K562 (cell line): ENCODE measurements around the gene KLC1. TPM values are rescaled to one million over a fixed set of nuclear protein-coding genes. Genes with fewer than 3 reads are reported as not detected.

Experiments
- ATAC-seq: fragments of 200-7000 bp; cut with Tn5 transposase; 3 replicates; pipeline ENCODE4 v1.9.1; 2020; ENCODE audit warnings: moderate library complexity
- BruUV-seq: library from RNA; stranded (reverse); fragments of 400-500 nt; replicated peaks from 2 replicates; lab custom pipeline; 2021; lab: Mats Ljungman, UMichigan
- CTCF ChIA-PET: fragments of 300-600 bp; formaldehyde crosslinking; extraction: SDS; loops from one replicate; lab custom pipeline; 2021; ENCODE audit warnings: low intra/inter-chr PET ratio; lab: Yijun Ruan, JAX
- POLR2A ChIA-PET: fragments of 300-600, 350-650 bp; sonication (Branson Sonifier 250); formaldehyde crosslinking; extraction: SDS; loops from one replicate; lab custom pipeline; 2021; ENCODE audit warnings: antibody characterized with exemption, inconsistent platforms; lab: Yijun Ruan, JAX
- DNase-seq, 4 experiments: peaks; one replicate each; pipeline versions ENCODE4 v3.0.0 to v3.0.0-alpha.2; 2011 to 2018; ENCODE audit warnings: low spot score in 3 of 4, mixed read lengths in 3 of 4; ENCODE audit errors: extremely low read depth in 1 of 4
- FAIRE-seq: peaks from 2 replicates; lab custom pipeline; 2011; peaks lifted over from hg19 to GRCh38; lab: Jason Lieb, UNC
- H2AFZ ChIP-seq: 2 replicates; pipeline ENCODE4 v1.6.0; 2011; ENCODE audit warnings: low read depth, low read length, control low read depth, inconsistent platforms
- H3K27ac ChIP-seq: fragments of 200-600 bp; 3 replicates; pipeline ENCODE4 v1.8.0; 2011; ENCODE audit warnings: low read depth, mild to moderate bottlenecking, control low read depth, inconsistent platforms, low read length, moderate library complexity, mixed read lengths; ENCODE audit errors: extremely low read depth
- H3K27me3 ChIP-seq, 2 experiments: fragments of 300-600 bp in 1 of 2; 2 replicates in 1 of 2; 3 replicates in 1 of 2; pipeline versions ENCODE4 v1.6.0 to v1.8.0; 2011; ENCODE audit warnings: inconsistent platforms in 2 of 2, low read length in 2 of 2, mild to moderate bottlenecking in 1 of 2, mixed read lengths in 1 of 2, moderate library complexity in 1 of 2; ENCODE audit not compliant: control insufficient read depth in 2 of 2, insufficient read depth in 2 of 2
- H3K36me3 ChIP-seq: fragments of 300-600 bp; 3 replicates; pipeline ENCODE4 v1.8.0; 2011; ENCODE audit warnings: mild to moderate bottlenecking, low read length, inconsistent platforms; ENCODE audit not compliant: control insufficient read depth, insufficient read depth
- H3K4me1 ChIP-seq, 2 experiments: fragments of 200-600 bp in 1 of 2; replicated peaks in 1 of 2; 2 replicates in 1 of 2; 3 replicates in 1 of 2; pipeline versions ENCODE4 v1.5.1 to v1.8.0; 2011; ENCODE audit warnings: inconsistent platforms in 2 of 2, low read length in 2 of 2, mild to moderate bottlenecking in 1 of 2, mixed read lengths in 1 of 2, moderate library complexity in 1 of 2; ENCODE audit not compliant: control insufficient read depth in 2 of 2, insufficient read depth in 2 of 2
- H3K4me2 ChIP-seq: 2 replicates; pipeline ENCODE4 v1.6.1; 2011; ENCODE audit warnings: low read length, control low read depth, inconsistent platforms, mixed read lengths; ENCODE audit not compliant: insufficient read depth
- H3K4me3 ChIP-seq: fragments of 200-600 bp; sonication (generic), shearing (Covaris generic); 2 replicates; pipeline ENCODE4 v1.5.1; 2016; ENCODE audit warnings: control low read depth, inconsistent platforms
- H3K79me2 ChIP-seq: fragments of 200-600 bp; 3 replicates; pipeline ENCODE4 v1.8.0; 2011; ENCODE audit warnings: low read length, inconsistent platforms; ENCODE audit not compliant: control insufficient read depth, insufficient read depth
- H3K9ac ChIP-seq, 2 experiments: 2 replicates each; pipeline versions ENCODE4 v1.6.0 to v1.6.1; 2011; ENCODE audit warnings: low read depth in 2 of 2, low read length in 2 of 2, control low read depth in 1 of 2, inconsistent platforms in 1 of 2, mild to moderate bottlenecking in 1 of 2, mixed read lengths in 1 of 2; ENCODE audit not compliant: insufficient read depth in 1 of 2
- H3K9me1 ChIP-seq: one replicate; pipeline ENCODE4 v1.6.0; 2011; ENCODE audit warnings: inconsistent platforms, mild to moderate bottlenecking, low read length, moderate library complexity; ENCODE audit not compliant: control insufficient read depth, insufficient read depth
- H3K9me3 ChIP-seq: replicated peaks from 2 replicates; pipeline ENCODE4 v1.5.1; 2011; ENCODE audit warnings: low read depth, low read length, inconsistent platforms; ENCODE audit not compliant: control insufficient read depth, insufficient read depth
- H4K20me1 ChIP-seq: replicated peaks from 2 replicates; pipeline ENCODE4 v1.6.1; 2011; ENCODE audit warnings: low read length, inconsistent platforms, mixed read lengths; ENCODE audit not compliant: control insufficient read depth, insufficient read depth
- FIP1L1 ChIP-seq: fragments of 200-400 bp; formaldehyde crosslinking; IDR thresholded peaks from 2 replicates; pipeline ENCODE4 v1.6.1; 2018; ENCODE audit warnings: mild to moderate bottlenecking, low read depth, low read length; ENCODE audit not compliant: poor library complexity, severe bottlenecking
- SP2 ChIP-seq: IDR thresholded peaks from 2 replicates; pipeline ENCODE4 v1.6.1; 2011; ENCODE audit warnings: mild to moderate bottlenecking, low read depth, low read length, moderate library complexity; ENCODE audit not compliant: poor library complexity, severe bottlenecking; ENCODE audit errors: extremely low read depth
- THAP12 ChIP-seq: fragments of 250-450 bp; sonication (Bioruptor Pico); IDR thresholded peaks from 2 replicates; pipeline ENCODE4 v1.9.0; 2021; ENCODE audit warnings: mild to moderate bottlenecking, inconsistent platforms
- ZNF282 ChIP-seq: sonication (generic); formaldehyde crosslinking; IDR thresholded peaks from 2 replicates; pipeline ENCODE4 v1.8.1; 2023; ENCODE audit warnings: missing genetic modification reagents
- ZNF316 ChIP-seq: fragments of 450-650 bp; IDR thresholded peaks from 2 replicates; pipeline ENCODE4 v1.6.1; 2016
- ZNF695 ChIP-seq: fragments of 450-650 bp; formaldehyde crosslinking; IDR thresholded peaks from 2 replicates; pipeline ENCODE4 v1.4.0; 2020; ENCODE audit warnings: mild to moderate bottlenecking, moderate library complexity
- WGBS: fragments of 100-300 bp; shearing (Covaris generic); methylation state at CpG from one replicate; pipeline ENCODE4 v1.1.6; 2016; ENCODE audit warnings: low coverage, mixed read lengths; ENCODE audit not compliant: insufficient coverage; ENCODE audit errors: missing lambda C conversion rate; 5-methylcytosine and 5-hydroxymethylcytosine counted together
- in situ Hi-C: fragments of 300-500 bp; cut with MboI; formaldehyde crosslinking; loops from 4 replicates; pipeline ENCODE4 v1.15.0; 2018; ENCODE audit warnings: inconsistent platforms, mixed read lengths
- intact Hi-C: fragments of 100-400 bp; cut with micrococcal nuclease; formaldehyde crosslinking; loops from 2 replicates; pipeline ENCODE4 v1.14.2; 2022
- polyA plus RNA-seq, 8 experiments: library from polyadenylated mRNA; depleted of rRNA in 4 of 8; stranded (reverse) in 5 of 8; unstranded in 3 of 8; fragments of >200 nt; fragmentation: Nextera tagmentation in 2 of 8; fragmentation: Illumina TruSeq in 1 of 8; extraction: Ambion mirVana in 2 of 8; extraction: Trizol in 1 of 8; gene quantifications; 2 replicates each; pipeline versions ENCODE4 v1.2.1 to v1.2.3, GENCODE V29; 2011 to 2014; ENCODE audit warnings: inconsistent platforms in 1 of 8, missing spikeins in 1 of 8
- total RNA-seq, 7 experiments: library from RNA; depleted of rRNA in 6 of 7; stranded (reverse); fragments of >200 nt in 6 of 7; fragmentation: Illumina TruSeq in 2 of 7; extraction: Trizol in 2 of 7; gene quantifications; 2 replicates each; pipeline versions ENCODE4 v1.2.1 to v1.2.3, GENCODE V29; 2011 to 2021; ENCODE audit warnings: low replicate concordance in 1 of 7

Gene KLC1
- total and polyA plus RNA-seq, 9 of the 15 experiments (the other 6 are each of a cell fraction or from before 2014, with no cell fraction given), result 4.9 to 134 (median 54.8) TPM

- ChIA-PET CTCF (no interaction called here), POLR2A (interaction anchor here (0.6 kb wide), 1 partner anchor 16 kb away, joined by 3 read pairs; no protein-coding TSS in a partner anchor)
- no TSS peak for BruUV-seq
- H3K4me3 ChIP-seq, result no peak overlapping the region
- no peak for FAIRE-seq
- ATAC-seq, result no peak
- no peak for DNase-seq
- H3K9me1 ChIP-seq, result no peaks in the 10 kb centered on the region
- no peaks in the 10 kb centered on the region for H3K9me3 ChIP-seq
- H4K20me1 ChIP-seq, result no peaks in the 10 kb centered on the region
- H3K27me3 ChIP-seq, result no peaks in the 10 kb centered on the region
- intact Hi-C loops (no loop called here), in situ Hi-C loops (no loop called here)
- peaks cover 68% of the 10 kb centered on the region for H3K36me3 ChIP-seq
- TF ChIP-seq ZNF695 (no peak), ZNF282 (CRISPR knock-in tag) (no peak), ZNF316 (no peak), THAP12 (CRISPR knock-in tag) (no peak), SP2 (no peak), FIP1L1 (no peak)
- 82% methylated on average over 6 of the region's 7 CpGs for WGBS
- no peak overlapping the region for H3K4me2 ChIP-seq
- H3K9ac ChIP-seq, result no peak overlapping the region
- no peak overlapping the region for H2AFZ ChIP-seq
- H3K27ac ChIP-seq, result no peak overlapping the region
- no peaks in the 10 kb centered on the region for H3K4me1 ChIP-seq
- no peaks in the 10 kb centered on the region; the same call in 2 of the 3 replicates for H3K79me2 ChIP-seq
Observed at GRCh38 chr14:103659631-103660030, 30.6 kb downstream of the KLC1 start.
